ENCODE data around the gene COL23A1. TPM values are rescaled to one million over a fixed set of nuclear protein-coding genes. Genes with fewer than 3 reads are reported as not detected.

The COL23A1 gene
- total RNA-seq, 1 experiment from 2014 or later, result not detected

GRCh38 chr5:178483620-178484019, 106.6 kb downstream of the COL23A1 start:
- DNase-seq (no peak), ATAC-seq (no peak)
- intact Hi-C loops (cut with micrococcal nuclease), result no loop called here
- Histone ChIP-seq H3K27me3 (ENCODE audit: low read length) (peaks cover 60% of the 10 kb centered on the region), H4K20me1 (ENCODE audit: low read length) (no peaks in the 10 kb centered on the region), H3K27ac (ENCODE audit: low read length) (no peak overlapping the region), H3K4me1 (ENCODE audit: insufficient read depth, low read length) (no peaks in the 10 kb centered on the region), H3K36me3 (ENCODE audit: low read depth, low read length) (no peaks in the 10 kb centered on the region), H3K4me2 (ENCODE audit: low read length) (no peak overlapping the region), H3K4me3 (ENCODE audit: low read length) (no peak overlapping the region), H2AFZ (ENCODE audit: low read length) (no peak overlapping the region), H3F3A (ENCODE audit: low read length, unreplicated experiment) (no peaks in the 10 kb centered on the region), H3K79me2 (ENCODE audit: low read length) (no peaks in the 10 kb centered on the region), H3K9ac (ENCODE audit: low read length) (no peak overlapping the region), H3K9me3 (ENCODE audit: low read length) (no peaks in the 10 kb centered on the region), H3K9me2 (replicated peaks; ENCODE audit: low read length) (no peaks in the 10 kb centered on the region)
- ChIA-PET POLR2A (ENCODE audit: unreplicated experiment) (no interaction called here), CTCF (no interaction called here)
- no TSS peak for BruUV-seq (replicated peaks)
- TF ChIP-seq EZH2 (IDR thresholded peaks at IDR 0.05; ENCODE audit: low read length, unreplicated experiment) (no peak), EZH2phosphoT487 (IDR thresholded peaks at IDR 0.05; ENCODE audit: borderline replicate concordance, low read length) (no peak), CTCF (conservative IDR thresholded peaks at IDR 0.05; ENCODE audit: low read depth, low read length) (no peak)

GRCh38 chr5:178479261-178479660, 110.9 kb downstream of the COL23A1 start:
- no peak overlapping the region for H3K27ac ChIP-seq (ENCODE audit: low read length)

More at GRCh38 chr5:178479261-178479660, 110.9 kb downstream of the COL23A1 start:
- DNase-seq (no peak), ATAC-seq (no peak)
- no peak for TF ChIP-seq EZH2 (IDR thresholded peaks at IDR 0.05; ENCODE audit: low read length, unreplicated experiment)
- no peak for TF ChIP-seq EZH2phosphoT487 (IDR thresholded peaks at IDR 0.05; ENCODE audit: borderline replicate concordance, low read length)
- no peak for TF ChIP-seq CTCF (conservative IDR thresholded peaks at IDR 0.05; ENCODE audit: low read depth, low read length)
- no peaks in the 10 kb centered on the region for H3K79me2 ChIP-seq (ENCODE audit: low read length)
- H4K20me1 ChIP-seq (ENCODE audit: low read length), result no peaks in the 10 kb centered on the region
- intact Hi-C loops (cut with micrococcal nuclease), result no loop called here
- ChIA-PET CTCF (no interaction called here), POLR2A (ENCODE audit: unreplicated experiment) (no interaction called here)
- no peak overlapping the region for H3K9ac ChIP-seq (ENCODE audit: low read length)
- H3K9me3 ChIP-seq (ENCODE audit: low read length), result no peaks in the 10 kb centered on the region; the same call in 1 of the 2 replicates
- no peaks in the 10 kb centered on the region for H3K9me2 ChIP-seq (replicated peaks; ENCODE audit: low read length)
- H3K4me1 ChIP-seq (ENCODE audit: insufficient read depth, low read length), result no peaks in the 10 kb centered on the region
- H2AFZ ChIP-seq (ENCODE audit: low read length), result no peak overlapping the region
- H3K4me2 ChIP-seq (ENCODE audit: low read length), result no peak overlapping the region
- H3K4me3 ChIP-seq (ENCODE audit: low read length), result no peak overlapping the region
- BruUV-seq (replicated peaks), result no TSS peak
- peaks cover 40% of the 10 kb centered on the region for H3K27me3 ChIP-seq (ENCODE audit: low read length)
- H3K36me3 ChIP-seq (ENCODE audit: low read depth, low read length), result no peaks in the 10 kb centered on the region
- H3F3A ChIP-seq (ENCODE audit: low read length, unreplicated experiment), result no peaks in the 10 kb centered on the region

Measured in PC-3 (cell line).